Mammary epithelial cell (primary cell): ENCODE measurements around the gene CHTF18.

Experiments
- CTCF ChIP-seq, 2 donors: IDR thresholded peaks in 1 of 2; conservative IDR thresholded peaks in 1 of 2; 2 replicates each; pipeline ENCODE4 v1.5.1; 2011 to 2012; ENCODE audit warnings: inconsistent platforms in 2 of 2, low read length in 2 of 2, mild to moderate bottlenecking in 2 of 2, control low read depth in 1 of 2, low read depth in 1 of 2; ENCODE audit not compliant: insufficient read depth in 1 of 2; ENCODE audit errors: extremely low read depth in 1 of 2
- EZH2 ChIP-seq: IDR thresholded peaks from 2 replicates; pipeline ENCODE4 v1.6.1; 2012; ENCODE audit warnings: low read length, inconsistent platforms, borderline replicate concordance

- TF ChIP-seq CTCF (conservative IDR thresholded peaks at IDR 0.05 in 1 of 2, IDR thresholded peaks at IDR 0.05 in 1 of 2; ENCODE audit: extremely low read depth in 1 of 2, insufficient read depth in 1 of 2, low read depth in 1 of 2, low read length in 2 of 2) (no peak), EZH2 (no peak)
Measured at GRCh38 chr16:760545-761343, 27.7 kb upstream of the CHTF18 start, which contains the start of gene MSLN.
